Neuronal stem cell (in vitro differentiated cells): ENCODE measurements around the gene CEP57L1.

Experiments used
- DNase-seq: peaks from one replicate; pipeline ENCODE4 v3.0.0-alpha.2; 2013; ENCODE audit warnings: low spot score
- H2AFZ ChIP-seq: one replicate; pipeline ENCODE4 v1.6.1; 2013; ENCODE audit warnings: mild to moderate bottlenecking, low read length, inconsistent platforms
- H2AK5ac ChIP-seq: 2 replicates; pipeline ENCODE4 v1.6.1; 2013; ENCODE audit warnings: low read depth, mild to moderate bottlenecking, inconsistent platforms, low read length, moderate library complexity, mixed read lengths
- H2BK120ac ChIP-seq: 2 replicates; pipeline ENCODE4 v1.6.1; 2013; ENCODE audit warnings: low read depth, mild to moderate bottlenecking, inconsistent platforms, low read length, moderate library complexity, mixed read lengths
- H2BK12ac ChIP-seq: one replicate; pipeline ENCODE4 v1.6.1; 2013; ENCODE audit warnings: low read length, inconsistent platforms
- H2BK15ac ChIP-seq: 2 replicates; pipeline ENCODE4 v1.6.1; 2013; ENCODE audit warnings: mild to moderate bottlenecking, low read length, inconsistent platforms, mixed read lengths
- H2BK5ac ChIP-seq: one replicate; pipeline ENCODE4 v1.6.1; 2013; ENCODE audit warnings: inconsistent platforms, mild to moderate bottlenecking, low read length, moderate library complexity
- H3K14ac ChIP-seq: one replicate; pipeline ENCODE4 v1.6.1; 2013; ENCODE audit warnings: low read length, inconsistent platforms
- H3K18ac ChIP-seq: 2 replicates; pipeline ENCODE4 v1.6.1; 2013; ENCODE audit warnings: low read length, inconsistent platforms
- H3K23ac ChIP-seq: 2 replicates; pipeline ENCODE4 v1.6.1; 2013; ENCODE audit warnings: low read depth, mild to moderate bottlenecking, mixed read lengths, low read length, inconsistent platforms; ENCODE audit not compliant: poor library complexity
- H3K27ac ChIP-seq: replicated peaks from 3 replicates; pipeline ENCODE4 v1.5.1; 2013; ENCODE audit warnings: low read length, inconsistent platforms
- H3K27me3 ChIP-seq, 3 experiments: 2 replicates each; pipeline ENCODE4 v1.6.1; 2013; ENCODE audit warnings: low read length in 3 of 3, mild to moderate bottlenecking in 2 of 3, inconsistent platforms in 1 of 3, low read depth in 1 of 3, mixed read lengths in 1 of 3, moderate library complexity in 1 of 3; ENCODE audit not compliant: control insufficient read depth in 3 of 3, insufficient read depth in 3 of 3
- H3K36me3 ChIP-seq, 2 donors: replicated peaks in 1 of 2; 2 replicates each; pipeline ENCODE4 v1.6.1; 2013; ENCODE audit warnings: low read length in 2 of 2; ENCODE audit not compliant: control insufficient read depth in 2 of 2, insufficient read depth in 2 of 2
- H3K4ac ChIP-seq: 2 replicates; pipeline ENCODE4 v1.6.1; 2013; ENCODE audit warnings: inconsistent platforms, mild to moderate bottlenecking, low read length, moderate library complexity
- H3K4me1 ChIP-seq, 2 donors: 1 replicate in 1 of 2; 2 replicates in 1 of 2; pipeline ENCODE4 v1.6.1; 2013; ENCODE audit warnings: low read length in 2 of 2, low read depth in 1 of 2; ENCODE audit not compliant: control insufficient read depth in 2 of 2, insufficient read depth in 1 of 2
- H3K4me2 ChIP-seq: one replicate; pipeline ENCODE4 v1.6.1; 2013; ENCODE audit warnings: mild to moderate bottlenecking, low read length, inconsistent platforms; ENCODE audit not compliant: insufficient read depth, poor library complexity, severe bottlenecking
- H3K4me3 ChIP-seq, 2 donors: 2 replicates each; pipeline ENCODE4 v1.5.1; 2013; ENCODE audit warnings: low read length in 2 of 2, mild to moderate bottlenecking in 2 of 2, inconsistent platforms in 1 of 2, moderate library complexity in 1 of 2
- H3K79me1 ChIP-seq: one replicate; pipeline ENCODE4 v1.6.1; 2013; ENCODE audit warnings: low read depth, mild to moderate bottlenecking, inconsistent platforms, low read length, moderate library complexity
- H3K9ac ChIP-seq: one replicate; pipeline ENCODE4 v1.6.1; 2013; ENCODE audit warnings: mild to moderate bottlenecking, low read depth, low read length, inconsistent platforms; ENCODE audit not compliant: poor library complexity
- H3K9me3 ChIP-seq, 2 donors: replicated peaks in 1 of 2; 2 replicates each; pipeline versions ENCODE3 to v1.6.1; 2013; ENCODE audit warnings: low read length in 2 of 2, mild to moderate bottlenecking in 2 of 2, inconsistent platforms in 1 of 2, low read depth in 1 of 2, mixed read lengths in 1 of 2, moderate library complexity in 1 of 2; ENCODE audit not compliant: control insufficient read depth in 2 of 2, insufficient read depth in 1 of 2
- H4K8ac ChIP-seq: one replicate; pipeline ENCODE4 v1.6.1; 2013; ENCODE audit warnings: low read depth, mild to moderate bottlenecking, inconsistent platforms, low read length, moderate library complexity
- H4K91ac ChIP-seq: one replicate; pipeline ENCODE4 v1.6.1; 2013; ENCODE audit warnings: low read length, low read depth, mild to moderate bottlenecking, inconsistent platforms; ENCODE audit not compliant: poor library complexity
- WGBS, 2 donors: extraction: QIAGEN DNeasy Blood & Tissue Kit; methylation state at CpG; one replicate each; pipeline ENCODE4 v1.1.7; 2013; ENCODE audit warnings: missing lambda C conversion rate in 2 of 2, mixed read lengths in 1 of 2; ENCODE audit not compliant: insufficient read length in 2 of 2, insufficient replicate concordance in 1 of 2; ENCODE audit errors: extremely low coverage in 2 of 2; 5-methylcytosine and 5-hydroxymethylcytosine counted together

The CEP57L1 gene

GRCh38 chr6:109117346-109118035 is 22.2 kb downstream of the CEP57L1 start:
- Histone ChIP-seq H2BK5ac (no peak overlapping the region), H4K8ac (no peak overlapping the region), H3K18ac (no peak overlapping the region), H3K27me3 (no peaks in the 10 kb centered on the region), H3K14ac (no peak overlapping the region), H3K4me3 (no peak overlapping the region), H3K79me1 (no peaks in the 10 kb centered on the region), H2BK15ac (no peak overlapping the region), H3K4ac (no peak overlapping the region), H3K36me3 (no peaks in the 10 kb centered on the region), H2BK120ac (no peak overlapping the region), H3K4me1 (peaks cover 0 to 3% of the 10 kb centered on the region in 2 donors), H2BK12ac (no peak overlapping the region), H3K9ac (no peak overlapping the region), H2AK5ac (no peak overlapping the region), H3K23ac (no peak overlapping the region), H3K4me2 (no peak overlapping the region), H3K9me3 (no peaks in the 10 kb centered on the region), H4K91ac (no peak overlapping the region), H2AFZ (no peak overlapping the region), H3K27ac (no peak overlapping the region)
- WGBS, 2 donors: no CpG with 5 or more reads among the region's 5 CpGs
- DNase-seq: no peak

DNA sequence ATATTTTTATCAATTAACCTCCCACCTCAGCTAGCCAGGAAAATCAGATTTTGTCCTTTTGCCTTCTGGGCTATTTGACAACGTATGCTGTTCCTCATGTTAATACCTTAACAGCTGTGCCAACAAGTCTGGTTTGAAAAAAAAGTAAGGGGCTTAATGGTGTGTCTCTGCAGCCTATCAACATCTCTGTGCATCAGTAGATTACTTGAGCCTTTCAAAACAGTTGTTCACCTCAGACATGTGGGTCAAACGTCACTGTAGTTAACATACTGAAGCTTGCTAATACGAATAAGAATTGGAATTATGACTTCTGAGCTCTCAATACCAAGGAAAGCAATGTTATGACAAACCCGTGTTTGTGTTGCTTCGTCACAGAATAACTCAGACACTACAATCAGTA is 23.0 kb downstream of the CEP57L1 start:
- Histone ChIP-seq H2BK5ac (no peak overlapping the region), H2BK12ac (no peak overlapping the region), H3K36me3 (no peaks in the 10 kb centered on the region), H4K91ac (no peak overlapping the region), H2BK15ac (no peak overlapping the region), H3K9ac (no peak overlapping the region), H3K4me1 (peaks cover 0 to 3% of the 10 kb centered on the region in 2 donors), H2AFZ (no peak overlapping the region), H3K23ac (no peak overlapping the region), H3K4me3 (no peak overlapping the region), H3K14ac (no peak overlapping the region), H3K27ac (no peak overlapping the region), H4K8ac (no peak overlapping the region), H3K9me3 (no peaks in the 10 kb centered on the region), H3K4me2 (no peak overlapping the region), H3K79me1 (no peaks in the 10 kb centered on the region), H3K4ac (no peak overlapping the region), H2AK5ac (no peak overlapping the region), H3K27me3 (no peaks in the 10 kb centered on the region), H3K18ac (no peak overlapping the region), H2BK120ac (no peak overlapping the region)
- DNase-seq: no peak
- no CpG with 5 or more reads among the region's 5 CpGs for WGBS, 2 donors

GRCh38 chr6:109118871-109119354 is 23.6 kb downstream of the CEP57L1 start:
- H3K27ac ChIP-seq: no peak overlapping the region
- no peak overlapping the region for H3K4me3 ChIP-seq

DNA sequence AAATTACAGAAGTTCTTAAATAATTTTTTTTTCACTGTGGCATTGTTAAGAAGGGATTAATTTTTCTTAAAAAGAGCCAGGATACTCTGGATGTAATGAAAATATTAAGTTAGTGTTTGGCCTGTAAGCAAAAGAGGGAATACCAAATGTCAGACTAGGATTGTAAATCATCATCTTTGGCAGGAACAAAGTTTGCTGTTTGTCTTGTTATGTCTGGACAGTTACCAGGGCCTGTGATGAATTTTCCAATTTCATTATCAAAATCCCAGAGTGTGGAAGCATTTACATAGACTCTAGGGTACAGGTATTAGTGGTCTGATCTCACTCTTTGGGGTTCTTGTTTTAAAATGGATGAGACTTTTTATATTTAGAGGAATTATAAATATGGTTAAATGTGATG is 26.1 kb downstream of the CEP57L1 start:
- Histone ChIP-seq H2BK12ac (no peak overlapping the region), H3K18ac (no peak overlapping the region), H2BK120ac (no peak overlapping the region), H3K36me3 (no peaks in the 10 kb centered on the region), H3K4me1 (peaks cover 0 to 3% of the 10 kb centered on the region in 2 donors), H2AFZ (no peak overlapping the region), H4K91ac (no peak overlapping the region), H4K8ac (no peak overlapping the region), H2BK5ac (no peak overlapping the region), H3K23ac (no peak overlapping the region), H3K4ac (no peak overlapping the region), H3K14ac (no peak overlapping the region), H3K27ac (no peak overlapping the region), H3K79me1 (no peaks in the 10 kb centered on the region), H2AK5ac (no peak overlapping the region), H2BK15ac (no peak overlapping the region), H3K4me2 (no peak overlapping the region), H3K9me3 (no peaks in the 10 kb centered on the region), H3K9ac (no peak overlapping the region), H3K4me3 (no peak overlapping the region), H3K27me3 (no peaks in the 10 kb centered on the region)
- no peak for DNase-seq

More at GRCh38 chr6:109118871-109119354, 23.6 kb downstream of the CEP57L1 start:
- Histone ChIP-seq H4K91ac (no peak overlapping the region), H3K9ac (no peak overlapping the region), H4K8ac (no peak overlapping the region), H3K18ac (no peak overlapping the region), H3K27me3 (no peaks in the 10 kb centered on the region), H3K23ac (no peak overlapping the region), H3K14ac (no peak overlapping the region), H2BK15ac (no peak overlapping the region), H3K79me1 (no peaks in the 10 kb centered on the region), H2AFZ (no peak overlapping the region), H3K36me3 (no peaks in the 10 kb centered on the region), H2AK5ac (no peak overlapping the region), H3K4me1 (peaks cover 0 to 3% of the 10 kb centered on the region in 2 donors), H3K4me2 (no peak overlapping the region), H2BK12ac (no peak overlapping the region), H3K4ac (no peak overlapping the region), H3K9me3 (no peaks in the 10 kb centered on the region), H2BK5ac (no peak overlapping the region), H2BK120ac (no peak overlapping the region)
- WGBS, 2 donors: no CpG with 5 or more reads among the region's 3 CpGs
- no peak for DNase-seq
